ENCODE measurements around the gene ESRRB. TPM values are rescaled to one million over a fixed set of nuclear protein-coding genes. Genes with fewer than 3 reads are reported as not detected.
A peak's percentile ranks its signal among the peaks of the same experiment; 100 is the strongest.

The ESRRB gene
- total and polyA plus RNA-seq, 11 donors = 4.1 to 16.9 (median 7.9) TPM

DNA sequence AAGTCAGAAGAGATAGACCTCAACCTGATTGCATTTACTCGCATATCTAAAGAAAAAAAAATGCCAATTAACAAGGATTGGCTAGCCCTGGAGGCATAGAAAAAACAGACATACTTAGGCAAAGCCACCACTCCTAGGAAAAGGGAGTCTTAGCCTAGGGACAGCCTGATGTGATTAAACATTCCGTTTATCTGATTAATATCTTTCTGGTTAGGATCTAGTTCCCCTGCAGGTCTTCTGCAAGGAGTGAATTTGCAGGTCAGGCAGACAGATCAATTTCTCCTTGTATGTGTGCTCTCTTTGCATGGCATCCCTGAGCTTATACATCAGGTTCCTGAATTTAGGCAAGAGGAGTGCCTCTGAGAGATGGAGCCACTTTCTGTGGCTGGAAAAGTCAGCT is 70.5 kb downstream of the ESRRB start:
- no peaks in the 10 kb centered on the region for H3K27me3 ChIP-seq
- intact Hi-C loops (cut with DNase I) = no loop called here
- no peak overlapping the region for H3K27ac ChIP-seq
- H3K4me1 ChIP-seq = no peaks in the 10 kb centered on the region
- H3K36me3 ChIP-seq = peaks cover 0 to 4% (median 0%) of the 10 kb centered on the region in 9 donors
- no peak for ATAC-seq
- TF ChIP-seq POLR2A (IDR thresholded peaks at IDR 0.05) = no peak
- TF ChIP-seq, protein P1, sequence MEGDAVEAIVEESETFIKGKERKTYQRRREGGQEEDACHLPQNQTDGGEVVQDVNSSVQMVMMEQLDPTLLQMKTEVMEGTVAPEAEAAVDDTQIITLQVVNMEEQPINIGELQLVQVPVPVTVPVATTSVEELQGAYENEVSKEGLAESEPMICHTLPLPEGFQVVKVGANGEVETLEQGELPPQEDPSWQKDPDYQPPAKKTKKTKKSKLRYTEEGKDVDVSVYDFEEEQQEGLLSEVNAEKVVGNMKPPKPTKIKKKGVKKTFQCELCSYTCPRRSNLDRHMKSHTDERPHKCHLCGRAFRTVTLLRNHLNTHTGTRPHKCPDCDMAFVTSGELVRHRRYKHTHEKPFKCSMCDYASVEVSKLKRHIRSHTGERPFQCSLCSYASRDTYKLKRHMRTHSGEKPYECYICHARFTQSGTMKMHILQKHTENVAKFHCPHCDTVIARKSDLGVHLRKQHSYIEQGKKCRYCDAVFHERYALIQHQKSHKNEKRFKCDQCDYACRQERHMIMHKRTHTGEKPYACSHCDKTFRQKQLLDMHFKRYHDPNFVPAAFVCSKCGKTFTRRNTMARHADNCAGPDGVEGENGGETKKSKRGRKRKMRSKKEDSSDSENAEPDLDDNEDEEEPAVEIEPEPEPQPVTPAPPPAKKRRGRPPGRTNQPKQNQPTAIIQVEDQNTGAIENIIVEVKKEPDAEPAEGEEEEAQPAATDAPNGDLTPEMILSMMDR (IDR thresholded peaks at IDR 0.05) = no peak
- H3K9me3 ChIP-seq = no peaks in the 10 kb centered on the region
- DNase-seq = no peak
- WGBS, 4 donors = 81 to 87% (median 84%) methylated on average over 2 of the region's 2 CpGs
- no peak overlapping the region for H3K4me3 ChIP-seq

- Histone ChIP-seq H3K4me1 (no peaks in the 10 kb centered on the region), H3K9me3 (no peaks in the 10 kb centered on the region), H3K4me3 (no peak overlapping the region), H3K27me3 (no peaks in the 10 kb centered on the region), H3K36me3 (peaks cover 0 to 4% (median 0%) of the 10 kb centered on the region in 9 donors), H3K27ac (no peak overlapping the region)
- WGBS, 4 donors = 65 to 71% (median 69%) methylated on average over 7 of the region's 7 CpGs
- DNase-seq (no peak), ATAC-seq (no peak)
- TF ChIP-seq, protein P1 (IDR thresholded peaks at IDR 0.05) = no peak
- no peak for TF ChIP-seq POLR2A (IDR thresholded peaks at IDR 0.05)
- intact Hi-C loops (cut with DNase I) = no loop called here
Observed at GRCh38 chr14:76446921-76447320, 71.0 kb downstream of the ESRRB start.

- H3K9me3 ChIP-seq = no peaks in the 10 kb centered on the region
- WGBS, 4 donors = 72 to 89% (median 79%) methylated on average over 4 of the region's 4 CpGs
Observed at GRCh38 chr14:76450476-76450875, 74.5 kb downstream of the ESRRB start.

DNA sequence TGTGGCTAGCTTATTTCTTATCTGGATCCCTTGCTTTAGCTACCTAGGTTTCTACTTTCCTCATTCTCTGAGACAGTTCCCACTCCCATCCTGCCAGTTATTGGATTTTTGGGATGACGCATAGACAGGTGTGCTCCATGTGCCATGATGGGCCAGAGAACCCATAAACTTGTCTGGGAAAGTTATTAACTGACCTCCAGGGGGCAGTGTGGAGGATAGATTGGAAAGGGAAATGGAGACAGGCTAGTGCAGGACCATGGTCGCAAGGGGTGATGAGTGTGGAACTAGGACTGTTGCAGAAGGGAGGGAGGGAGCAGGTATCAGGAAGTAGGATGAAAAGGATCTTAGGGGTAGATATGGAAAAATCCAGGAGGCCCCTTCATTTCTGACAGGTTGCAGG is 80.3 kb downstream of the ESRRB start:
- peak in 2 of 5 donors; percentile 28 to 31 for DNase-seq
- no peak for TF ChIP-seq POLR2A (IDR thresholded peaks at IDR 0.05)
- TF ChIP-seq, protein P1 (IDR thresholded peaks at IDR 0.05) = peak; percentile 30 to 64 (median 52)
- intact Hi-C loops (cut with DNase I) = loop anchor here (1.0 to 5.0 kb wide), 4 partner anchors 189 to 191 kb away; no protein-coding TSS in a partner anchor

More at GRCh38 chr14:76450476-76450875, 74.5 kb downstream of the ESRRB start:
- no peak overlapping the region for H3K4me3 ChIP-seq
- H3K27me3 ChIP-seq = no peaks in the 10 kb centered on the region
- DNase-seq (no peak), ATAC-seq (no peak)
- intact Hi-C loops (cut with DNase I) = no loop called here
- H3K4me1 ChIP-seq = no peaks in the 10 kb centered on the region
- peaks cover 0 to 4% (median 0%) of the 10 kb centered on the region in 9 donors for H3K36me3 ChIP-seq
- TF ChIP-seq POLR2A (IDR thresholded peaks at IDR 0.05) = no peak
- TF ChIP-seq, protein P1 (IDR thresholded peaks at IDR 0.05) = no peak
- H3K27ac ChIP-seq = no peak overlapping the region

More for the DNA sequence above, 80.3 kb downstream of the ESRRB start:
- H3K36me3 ChIP-seq = no peaks in the 10 kb centered on the region
- WGBS, 4 donors = 53 to 71% (median 58%) methylated on average over 2 of the region's 2 CpGs
- no peaks in the 10 kb centered on the region for H3K27me3 ChIP-seq
- ATAC-seq = peak in 2 of 4 donors; percentile 51 to 60
- H3K4me1 ChIP-seq = no peaks in the 10 kb centered on the region
- H3K9me3 ChIP-seq = no peaks in the 10 kb centered on the region
- H3K4me3 ChIP-seq = no peak overlapping the region
- H3K27ac ChIP-seq = no peak overlapping the region

Measured in heart left ventricle (tissue), 16 donors.